ENCODE data around the gene GTF3A. TPM values are rescaled to one million over a fixed set of nuclear protein-coding genes. Genes with fewer than 3 reads are reported as not detected.

Gene GTF3A
- total and polyA plus RNA-seq, 9 of the 15 experiments (the other 6 are each of a cell fraction or from before 2014, with no cell fraction given) = 47.5 to 303 (median 174) TPM

- TF ChIP-seq RAD21 (CRISPR knock-in tag; conservative IDR thresholded peaks at IDR 0.05 in 1 of 2, IDR thresholded peaks at IDR 0.05 in 1 of 2) (peak in 1 of 2 experiments; percentile 41; a peak in 2 of 4 replicates), SMC3 (conservative IDR thresholded peaks at IDR 0.05; ENCODE audit: insufficient read depth, low read depth, low read length) (no peak), L3MBTL2 (IDR thresholded peaks at IDR 0.05) (0 out of 2 replicates have a peak, but pooled peaks have one; percentile 20), POLR2H (tag; IDR thresholded peaks at IDR 0.05; ENCODE audit: low read depth) (no peak), CTBP1 (IDR thresholded peaks at IDR 0.05; ENCODE audit: borderline replicate concordance) (0 out of 2 replicates have a peak, but pooled peaks have one; percentile 16)
Measured at GRCh38 chr13:27383104-27383921, 41.1 kb upstream of the GTF3A start (continued).

DNA sequence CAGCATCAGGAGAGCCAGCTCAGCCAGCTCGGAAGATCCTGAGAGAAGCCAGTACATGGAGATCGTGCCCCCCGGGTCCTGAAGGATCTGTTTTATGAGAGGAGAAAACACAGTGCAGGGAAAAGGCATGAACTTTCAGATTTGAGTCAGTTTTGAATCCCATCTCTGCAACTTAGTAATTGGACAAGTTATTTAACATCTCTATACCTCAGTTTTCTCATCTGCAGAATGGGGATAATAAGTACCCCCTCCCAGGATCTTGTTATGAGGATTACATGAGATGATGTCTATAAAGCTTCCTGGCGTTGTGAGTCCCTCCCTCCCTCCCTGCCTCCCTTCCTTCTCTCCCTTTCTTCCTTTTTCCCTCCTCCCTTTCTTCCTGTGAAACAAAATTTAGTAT lies 40.1 kb upstream of the GTF3A start:
- 6% methylated on average over 3 of the region's 4 CpGs for WGBS (ENCODE audit: insufficient coverage, low coverage, missing lambda C conversion rate)
- Histone ChIP-seq H4K20me1 (replicated peaks; ENCODE audit: control insufficient read depth, insufficient read depth, low read length) (no peaks in the 10 kb centered on the region), H3K4me2 (ENCODE audit: insufficient read depth, low read length) (no peak overlapping the region), H3K9ac (ENCODE audit: insufficient read depth in 1 of 2, low read depth in 2 of 2, low read length in 2 of 2) (no peak overlapping the region), H3K79me2 (ENCODE audit: control insufficient read depth, insufficient read depth, low read length) (no peaks in the 10 kb centered on the region), H3K4me3 (no peak overlapping the region), H3K36me3 (ENCODE audit: control insufficient read depth, insufficient read depth, low read length) (no peaks in the 10 kb centered on the region), H3K27ac (ENCODE audit: extremely low read depth, low read depth, low read length) (no peak overlapping the region), H3K9me1 (ENCODE audit: control insufficient read depth, insufficient read depth, low read length) (no peaks in the 10 kb centered on the region), H3K27me3 (ENCODE audit: control insufficient read depth in 2 of 2, insufficient read depth in 2 of 2, low read length in 2 of 2) (peaks cover 9 to 16% of the 10 kb centered on the region in 2 experiments; a peak in 2 of 5 replicates), H3K9me3 (replicated peaks; ENCODE audit: control insufficient read depth, insufficient read depth, low read depth, low read length) (no peaks in the 10 kb centered on the region), H3K4me1 (replicated peaks in 1 of 2; ENCODE audit: control insufficient read depth in 2 of 2, insufficient read depth in 2 of 2, low read length in 2 of 2) (no peaks in the 10 kb centered on the region; a peak in 1 of 5 replicates), H2AFZ (ENCODE audit: low read depth, low read length) (no peak overlapping the region)
- BruUV-seq (replicated peaks) = no TSS peak
- ATAC-seq (no peak), FAIRE-seq (no peak), DNase-seq (ENCODE audit: extremely low read depth in 1 of 4, low spot score in 3 of 4) (no peak)
- intact Hi-C loops (cut with micrococcal nuclease) (loop anchor here (5.0 kb wide), 1 partner anchor 148 kb away; no protein-coding TSS in a partner anchor), in situ Hi-C loops (cut with MboI) (loop anchor here (5.0 kb wide), 1 partner anchor 443 kb away; no protein-coding TSS in a partner anchor)
- POLR2A ChIA-PET = interaction anchor here (1.0 kb wide), 1 partner anchor 43 kb away, joined by 3 read pairs; no protein-coding TSS in a partner anchor
- TF ChIP-seq RBM22 (IDR thresholded peaks at IDR 0.05; ENCODE audit: low read depth, low read length, poor library complexity, severe bottlenecking) (no peak), RBM25 (IDR thresholded peaks at IDR 0.05; ENCODE audit: low read depth, low read length, severe bottlenecking) (peak; percentile 61), SMARCA5 (IDR thresholded peaks at IDR 0.05) (no peak)
- CTCF ChIA-PET (ENCODE audit: low intra/inter-chr PET ratio) = no interaction called here

All from K562 (cell line).